ENCODE results near the gene CLN6. TPM values are rescaled to one million over a fixed set of nuclear protein-coding genes. Genes with fewer than 3 reads are reported as not detected.
"Not testable (repeated sequence)": the region's sequence is repeated elsewhere in the genome, so short reads cannot be mapped to it uniquely, and the experiment has no call there.

The CLN6 gene
- total RNA-seq, 1 donor from 2014 or later: 37.5 TPM

- Mint-ChIP-seq H3K36me3 (ENCODE audit: low read depth) (peaks cover 66% of the 10 kb centered on the region), H3K4me3 (no peak overlapping the region), H3K27ac (no peak overlapping the region), H3K27me3 (no peaks in the 10 kb centered on the region), H3K9me3 (no peaks in the 10 kb centered on the region), H3K4me1 (no peaks in the 10 kb centered on the region)
- no peak for DNase-seq
- intact Hi-C loops (cut with micrococcal nuclease): no loop called here
- no peak for ATAC-seq (ENCODE audit: low read depth)
- ChIA-PET CTCF (no interaction called here), POLR2A (no interaction called here)
- no peak for TF ChIP-seq CTCF (IDR thresholded peaks at IDR 0.05)
Measured at GRCh38 chr15:68173119-68173518, 56.4 kb downstream of the CLN6 start.

- H3K4me3 Mint-ChIP-seq; ATAC-seq (ENCODE audit: low read depth); POLR2A ChIA-PET; H3K9me3 Mint-ChIP-seq; H3K27me3 Mint-ChIP-seq; DNase-seq; H3K4me1 Mint-ChIP-seq; CTCF ChIA-PET; intact Hi-C loops (cut with micrococcal nuclease); H3K27ac Mint-ChIP-seq: not testable (repeated sequence)
- peaks cover 58% of the 10 kb centered on the region for H3K36me3 Mint-ChIP-seq (ENCODE audit: low read depth)
Measured at GRCh38 chr15:68172037-68172436, 57.5 kb downstream of the CLN6 start.

- CTCF ChIA-PET: no interaction called here
- DNase-seq: no peak
- TF ChIP-seq CTCF (IDR thresholded peaks at IDR 0.05): no peak
Measured at GRCh38 chr15:68166847-68167246, 62.7 kb downstream of the CLN6 start.

GRCh38 chr15:68163191-68163590 lies 66.3 kb downstream of the CLN6 start:
- POLR2A ChIA-PET: no interaction called here
- DNase-seq: no peak

More at GRCh38 chr15:68166847-68167246, 62.7 kb downstream of the CLN6 start:
- Mint-ChIP-seq H3K4me1 (no peaks in the 10 kb centered on the region), H3K9me3 (no peaks in the 10 kb centered on the region), H3K36me3 (ENCODE audit: low read depth) (peaks cover 59% of the 10 kb centered on the region), H3K27me3 (no peaks in the 10 kb centered on the region), H3K27ac (no peak overlapping the region), H3K4me3 (no peak overlapping the region)
- ATAC-seq (ENCODE audit: low read depth): no peak
- POLR2A ChIA-PET: no interaction called here
- intact Hi-C loops (cut with micrococcal nuclease): no loop called here

GRCh38 chr15:68158046-68158628 lies 71.4 kb downstream of the CLN6 start:
- no peaks in the 10 kb centered on the region for H3K9me3 Mint-ChIP-seq
- no peak for TF ChIP-seq CTCF (IDR thresholded peaks at IDR 0.05)
- ChIA-PET POLR2A (no interaction called here), CTCF (no interaction called here)
- peaks cover 50% of the 10 kb centered on the region for H3K36me3 Mint-ChIP-seq (ENCODE audit: low read depth)
- no peak for ATAC-seq (ENCODE audit: low read depth)
- H3K27ac Mint-ChIP-seq: no peak overlapping the region
- intact Hi-C loops (cut with micrococcal nuclease): no loop called here
- no peaks in the 10 kb centered on the region for H3K27me3 Mint-ChIP-seq
- no peak for DNase-seq
- H3K4me3 Mint-ChIP-seq: no peak overlapping the region
- H3K4me1 Mint-ChIP-seq: no peaks in the 10 kb centered on the region

More at GRCh38 chr15:68163191-68163590, 66.3 kb downstream of the CLN6 start:
- TF ChIP-seq CTCF (IDR thresholded peaks at IDR 0.05): no peak
- peaks cover 58% of the 10 kb centered on the region for H3K36me3 Mint-ChIP-seq (ENCODE audit: low read depth)
- intact Hi-C loops (cut with micrococcal nuclease): no loop called here
- no peak overlapping the region for H3K4me3 Mint-ChIP-seq
- no peak overlapping the region for H3K27ac Mint-ChIP-seq
- H3K27me3 Mint-ChIP-seq: no peaks in the 10 kb centered on the region
- no peaks in the 10 kb centered on the region for H3K9me3 Mint-ChIP-seq
- CTCF ChIA-PET: no interaction called here
- no peaks in the 10 kb centered on the region for H3K4me1 Mint-ChIP-seq
- no peak for ATAC-seq (ENCODE audit: low read depth)

GRCh38 chr15:68157074-68157473 lies 72.5 kb downstream of the CLN6 start:
- intact Hi-C loops (cut with micrococcal nuclease): no loop called here
- CTCF ChIA-PET: no interaction called here
- ATAC-seq (ENCODE audit: low read depth) (no peak), DNase-seq (no peak)
- no peaks in the 10 kb centered on the region for H3K9me3 Mint-ChIP-seq
- peaks cover 49% of the 10 kb centered on the region for H3K36me3 Mint-ChIP-seq (ENCODE audit: low read depth)
- no peak overlapping the region for H3K27ac Mint-ChIP-seq
- no peaks in the 10 kb centered on the region for H3K27me3 Mint-ChIP-seq
- POLR2A ChIA-PET: no interaction called here
- no peak overlapping the region for H3K4me3 Mint-ChIP-seq
- TF ChIP-seq CTCF (IDR thresholded peaks at IDR 0.05): no peak
- no peaks in the 10 kb centered on the region for H3K4me1 Mint-ChIP-seq

Measured in activated B cell treated with CpG ODN at 0.5 μM for 24 hours (primary cell).